ENCODE data around the gene INPP5D.

Gene INPP5D

DNA sequence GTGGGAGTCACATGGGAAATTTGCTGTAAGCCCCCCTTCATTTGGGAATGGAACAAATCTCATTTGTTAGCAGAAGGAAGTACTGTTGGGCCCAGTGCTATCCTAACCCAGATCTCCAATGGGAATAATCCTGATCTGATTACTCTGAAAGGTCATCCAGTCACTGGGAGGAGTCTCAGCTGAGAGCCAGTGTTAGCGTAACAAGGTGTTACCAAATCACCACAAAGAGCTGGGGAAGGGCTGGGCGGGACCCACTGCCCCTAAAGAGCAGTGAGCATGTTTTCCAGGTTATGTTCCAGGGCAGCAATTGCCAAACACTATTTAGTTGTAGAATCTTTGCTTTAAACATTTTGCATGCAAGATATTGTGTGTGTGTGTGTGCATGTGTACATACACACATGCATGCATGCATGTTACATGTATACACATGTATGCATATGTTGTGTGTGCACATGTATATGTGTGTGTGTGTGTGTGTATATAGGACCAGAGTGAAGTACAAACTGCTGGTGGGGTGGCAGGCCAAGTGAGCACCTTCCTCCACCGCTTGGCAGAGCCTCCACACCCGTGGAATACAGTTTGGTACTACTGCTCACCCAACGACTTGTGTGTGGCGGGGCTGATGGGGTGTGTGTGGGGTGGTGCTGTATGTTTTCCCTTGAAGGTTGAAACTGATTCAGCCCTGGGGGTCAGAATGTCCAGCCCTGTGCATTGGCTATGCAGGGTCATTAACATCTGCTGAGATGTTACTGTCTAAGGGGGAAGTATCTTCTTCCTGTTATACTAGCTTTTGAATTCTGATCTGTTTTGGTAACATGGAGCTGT is 15.2 kb downstream of the INPP5D start:
- DNase-seq (ENCODE audit: low read depth in 3 of 3, low spot score in 1 of 3): no peak

DNA sequence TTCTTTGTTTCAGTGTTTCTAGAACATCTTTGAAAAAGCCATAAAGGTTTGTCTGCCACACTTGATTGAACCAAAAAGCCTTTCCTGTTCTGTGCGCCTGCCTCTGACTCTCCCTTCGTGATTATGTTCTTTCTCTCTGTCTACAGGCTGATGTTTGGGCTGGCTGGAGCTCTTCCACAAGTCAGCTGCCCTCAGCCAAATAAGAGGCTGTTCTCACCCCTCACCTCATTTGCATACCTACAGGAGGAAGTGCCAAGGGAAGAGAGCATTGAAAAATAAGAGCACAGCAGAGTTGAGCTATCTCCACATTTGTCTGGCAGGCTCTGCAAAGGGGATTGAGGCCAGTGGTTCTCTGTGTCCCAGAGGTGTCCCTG is 15.8 kb downstream of the INPP5D start:
- DNase-seq (ENCODE audit: low read depth in 3 of 3, low spot score in 1 of 3): no peak

DNA sequence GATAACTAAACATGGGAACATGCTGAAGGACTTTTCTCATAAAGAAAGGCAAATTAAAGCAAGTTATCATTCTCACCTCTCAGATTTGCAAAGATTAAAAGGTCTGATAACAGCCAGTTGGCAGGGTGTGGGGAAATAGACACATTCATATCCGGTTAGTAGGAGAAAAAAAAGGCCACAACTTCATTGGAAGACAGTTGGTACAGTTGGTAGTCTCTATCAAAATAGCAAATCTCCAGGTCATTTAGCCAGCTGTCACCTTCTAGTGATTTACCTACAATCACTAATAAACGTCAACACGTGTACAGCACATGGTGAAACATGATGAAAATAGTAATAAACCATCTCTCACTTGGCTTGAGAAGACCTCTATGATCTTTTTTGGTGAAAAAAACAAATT is 16.6 kb downstream of the INPP5D start:
- no peak for DNase-seq (ENCODE audit: low read depth in 3 of 3, low spot score in 1 of 3)

DNA sequence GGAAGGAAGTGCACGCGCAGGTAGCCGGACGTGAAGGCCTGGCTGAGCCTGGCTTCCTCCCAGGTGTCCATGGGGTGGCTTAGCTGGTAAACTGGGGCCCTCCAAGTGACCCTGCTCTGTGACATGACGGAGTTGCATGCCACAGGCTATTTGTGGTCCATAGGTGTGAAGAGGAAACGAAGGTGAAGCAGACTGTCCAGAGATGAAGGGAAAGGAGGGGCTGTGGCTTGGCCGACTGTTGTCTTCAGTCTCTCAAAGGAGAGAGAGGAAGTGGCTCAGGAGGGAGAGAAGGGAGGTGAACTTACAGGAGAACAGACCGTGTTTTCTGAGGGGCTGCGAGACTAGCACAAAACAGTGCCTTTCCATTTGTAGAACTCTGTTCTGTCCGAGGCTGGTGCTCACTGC is 19.3 kb downstream of the INPP5D start:
- no peak for DNase-seq (ENCODE audit: low read depth in 3 of 3, low spot score in 1 of 3)

DNA sequence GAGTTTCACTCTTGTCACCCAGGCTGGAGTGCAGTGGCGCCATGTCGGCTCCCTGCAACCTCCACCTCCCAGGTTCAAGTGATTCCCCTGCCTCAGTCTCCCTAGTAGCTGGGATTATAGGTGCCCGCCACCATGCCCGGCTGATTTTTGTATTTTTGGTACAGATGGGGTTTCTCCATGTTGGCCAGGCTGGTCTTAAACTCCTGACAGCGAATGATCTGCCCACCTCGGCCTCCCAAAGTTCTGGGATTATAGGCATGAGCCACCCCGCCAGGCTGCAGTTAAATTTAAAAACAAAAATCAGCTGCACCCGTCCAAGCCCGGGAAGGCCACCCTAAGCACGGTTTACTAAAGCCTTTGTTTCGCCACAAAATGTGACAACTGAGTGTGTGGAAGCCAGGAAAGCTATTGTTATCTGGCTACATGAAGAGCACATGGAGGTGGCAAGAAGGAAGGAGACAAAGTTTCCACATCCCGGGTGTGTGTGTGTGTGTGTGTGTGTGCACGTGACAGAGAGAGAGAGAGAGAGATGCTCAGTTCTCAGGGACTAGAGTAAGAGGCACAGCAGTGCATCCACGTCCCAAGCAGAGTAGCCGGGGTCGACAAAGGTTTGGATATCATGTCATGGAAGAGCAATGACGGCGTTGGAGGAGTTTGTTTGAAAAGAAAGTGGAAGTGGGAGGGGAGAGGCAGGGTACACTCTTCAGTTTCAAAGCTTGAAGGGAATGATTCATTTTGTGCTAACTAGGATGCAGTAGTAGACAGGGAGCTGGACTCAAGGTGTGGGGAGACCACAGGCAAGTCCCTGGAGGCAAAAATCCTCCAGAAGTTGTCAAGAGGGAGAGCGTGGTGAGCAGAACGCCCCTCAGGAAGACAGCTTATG is 20.1 kb downstream of the INPP5D start:
- no peak for DNase-seq (ENCODE audit: low read depth in 3 of 3, low spot score in 1 of 3)

DNA sequence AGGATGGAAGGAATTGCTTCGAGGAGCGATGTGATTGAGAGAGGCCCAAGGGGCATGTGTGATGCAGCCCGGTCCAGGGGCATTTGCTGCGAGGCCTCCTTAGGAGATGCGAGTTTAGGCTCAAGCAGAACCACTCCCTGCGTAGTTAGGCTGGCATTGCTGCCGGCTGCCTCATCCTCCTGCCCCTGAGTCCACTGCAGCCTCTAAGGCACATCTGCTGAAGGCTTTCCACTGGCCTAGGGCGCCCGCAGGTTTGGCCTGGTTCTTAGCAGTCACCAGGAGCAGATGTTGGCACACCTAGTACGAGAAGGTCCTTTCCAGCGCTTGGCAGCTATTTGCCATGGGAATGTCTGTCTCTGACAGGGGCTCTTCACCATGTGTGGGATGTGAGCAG is 20.7 kb downstream of the INPP5D start:
- no peak for DNase-seq (ENCODE audit: low read depth in 3 of 3, low spot score in 1 of 3)

DNA sequence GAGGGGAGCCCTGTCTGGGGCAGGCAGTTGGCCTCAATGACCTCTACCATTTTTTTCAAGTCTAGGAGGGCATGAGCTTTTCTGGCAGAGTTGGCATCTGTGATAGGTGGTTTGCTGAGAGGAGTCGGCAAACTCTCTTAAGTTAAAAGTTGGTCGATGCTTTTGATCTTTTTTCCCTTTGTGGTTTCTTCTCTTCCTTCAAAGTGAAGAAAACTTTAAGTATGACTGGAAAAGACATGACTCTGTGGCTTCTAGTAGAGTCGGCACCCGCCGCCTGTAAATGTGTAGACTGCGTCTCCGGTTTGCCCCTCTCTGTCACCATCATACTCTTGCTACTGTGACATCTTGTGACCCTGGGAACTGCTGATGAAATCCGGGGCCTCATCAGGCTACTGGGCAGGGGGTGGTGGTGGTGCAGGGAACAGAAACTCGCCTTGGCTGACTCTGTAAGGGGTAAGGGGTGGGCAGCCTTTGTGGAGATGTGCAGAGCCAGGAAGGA is 21.1 kb downstream of the INPP5D start:
- no peak for DNase-seq (ENCODE audit: low read depth in 3 of 3, low spot score in 1 of 3)

DNA sequence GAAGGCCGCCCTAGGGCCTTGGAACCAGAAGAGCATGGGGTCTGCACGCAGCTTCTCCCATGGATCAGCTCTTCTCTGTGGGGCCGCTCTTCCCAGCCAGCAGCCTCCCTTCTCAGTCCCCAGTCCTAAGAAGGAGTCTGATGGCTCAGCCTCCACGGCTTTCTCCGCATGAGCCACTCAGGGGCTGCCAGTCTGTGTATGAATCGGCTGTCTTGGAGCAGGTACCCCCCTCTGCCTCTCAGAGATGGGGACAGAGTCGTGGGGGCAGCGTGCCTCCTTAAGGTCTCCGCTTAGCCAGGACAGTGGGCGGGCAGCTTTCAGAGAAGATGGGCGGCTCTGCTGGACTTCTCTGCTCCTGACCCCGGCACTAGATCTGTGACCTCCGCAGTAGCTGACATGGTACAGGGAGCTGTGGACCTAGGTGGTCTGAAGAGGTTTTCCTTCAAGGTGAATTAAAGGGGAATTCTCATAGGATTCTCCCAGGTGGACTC is 21.6 kb downstream of the INPP5D start:
- no peak for DNase-seq (ENCODE audit: low read depth in 3 of 3, low spot score in 1 of 3)

DNA sequence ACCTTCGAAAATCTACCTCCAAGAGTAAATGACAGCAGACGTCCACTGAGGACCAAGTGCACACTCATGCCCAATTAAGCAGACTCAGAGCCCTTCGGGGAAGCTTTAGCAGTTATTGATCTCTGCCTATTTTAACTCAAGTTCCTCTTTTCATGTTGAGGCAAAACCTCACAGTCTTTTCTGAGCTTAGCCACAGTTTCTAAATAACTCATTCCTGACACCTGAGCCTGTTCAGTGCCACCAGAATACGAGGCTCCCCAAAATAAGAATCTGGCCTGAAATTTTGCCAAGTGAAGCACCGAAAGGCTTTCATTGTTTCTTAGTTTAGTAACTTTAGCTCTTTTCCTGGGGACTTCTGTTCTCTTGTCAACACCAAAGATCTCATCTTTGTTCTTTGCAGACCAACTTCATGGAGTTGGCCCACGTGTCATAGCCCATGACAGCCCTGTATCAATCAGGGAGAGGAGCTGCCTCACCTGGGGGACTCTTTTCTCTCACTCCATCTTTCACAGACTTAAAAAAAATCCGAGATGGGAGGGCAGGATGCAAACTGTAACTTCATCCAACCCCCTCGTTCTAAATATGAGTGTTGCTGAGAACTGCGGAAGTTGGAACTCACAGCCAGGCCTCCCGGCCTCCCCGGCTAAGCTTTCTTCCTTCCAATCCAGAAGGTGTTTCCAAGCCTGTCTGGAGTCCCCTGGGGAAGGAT is 22.2 kb downstream of the INPP5D start:
- no peak for DNase-seq (ENCODE audit: low read depth in 3 of 3, low spot score in 1 of 3)

DNA sequence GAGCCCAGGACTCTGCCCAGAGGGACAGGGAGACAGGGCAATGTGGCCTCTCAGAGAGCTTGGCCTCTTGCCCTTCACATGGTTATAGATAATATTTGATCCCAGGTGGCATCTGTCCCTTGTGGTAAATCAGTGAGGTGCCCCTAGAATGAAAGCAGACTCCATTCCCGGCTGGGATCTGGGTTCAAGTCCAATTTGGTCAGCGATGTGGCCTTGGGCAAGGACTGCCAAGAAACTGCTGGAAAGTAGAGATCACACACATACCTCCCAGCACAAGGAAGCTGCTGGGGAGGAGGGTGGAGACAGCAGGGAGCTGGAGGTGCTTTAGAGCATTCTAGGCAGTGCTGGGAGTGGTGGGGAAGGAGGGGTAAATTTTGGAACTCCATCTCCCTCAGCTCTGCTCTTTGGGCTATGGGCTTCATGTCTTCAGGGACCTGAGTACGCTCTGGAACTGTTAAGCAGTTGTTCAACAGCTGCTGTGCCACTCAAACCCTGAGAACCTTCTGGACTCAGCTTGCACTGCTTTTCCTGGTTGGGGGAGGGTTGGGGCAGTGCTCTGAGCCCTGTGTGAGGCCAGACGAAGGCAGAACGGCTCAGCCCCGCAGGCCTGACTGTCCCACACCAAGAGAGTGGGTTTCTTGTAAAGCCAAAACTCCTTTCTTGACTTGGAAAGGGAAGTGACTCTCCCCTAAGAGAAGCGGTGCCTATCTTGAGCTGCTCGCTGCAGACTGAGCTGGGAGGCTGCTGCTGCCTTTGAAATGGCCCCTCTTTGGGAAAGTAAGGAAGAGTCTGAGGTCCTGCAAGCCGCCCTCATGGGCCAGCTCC is 23.0 kb downstream of the INPP5D start:
- no peak for DNase-seq (ENCODE audit: low read depth in 3 of 3, low spot score in 1 of 3)

DNA sequence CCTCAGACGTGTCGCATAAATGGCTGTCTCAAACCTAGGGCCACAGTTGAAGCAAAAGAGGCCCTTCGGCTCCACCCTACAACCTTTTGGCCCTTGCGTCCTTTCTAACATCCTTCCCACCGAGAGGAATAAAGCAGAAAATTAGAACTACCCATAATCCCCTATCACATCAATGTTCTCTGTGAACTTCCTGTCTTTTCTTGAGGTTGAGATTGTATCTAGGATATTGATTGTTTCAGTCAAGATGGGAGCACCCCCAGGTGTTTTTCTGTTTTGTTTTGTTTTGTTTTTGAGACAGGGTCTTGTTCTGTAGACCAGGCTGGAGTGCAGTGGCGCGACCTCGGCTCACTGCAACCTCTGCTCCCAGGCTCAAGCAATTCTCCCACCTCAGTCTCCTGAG is 23.6 kb downstream of the INPP5D start:
- no peak for DNase-seq (ENCODE audit: low read depth in 3 of 3, low spot score in 1 of 3)

DNA sequence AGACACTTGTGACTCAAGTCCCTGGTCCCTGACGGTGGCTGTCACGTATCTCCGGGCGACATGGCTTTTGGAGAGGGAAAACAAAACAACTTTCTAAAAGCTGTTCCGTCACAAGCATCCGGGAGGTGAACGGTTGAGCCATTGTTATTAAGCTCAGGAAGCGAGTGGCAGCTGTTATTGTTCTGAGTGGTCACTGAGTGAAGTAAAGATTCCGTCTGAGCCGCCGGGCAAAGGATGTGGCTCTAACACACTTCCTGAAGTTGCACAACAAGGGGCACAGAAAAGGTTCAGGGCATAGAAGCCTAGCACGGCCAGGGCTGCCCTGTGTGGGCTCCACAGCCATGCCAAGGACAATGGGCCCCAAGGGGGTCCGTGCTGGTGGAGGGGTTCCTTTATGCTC is 24.3 kb downstream of the INPP5D start:
- DNase-seq (ENCODE audit: low read depth in 3 of 3, low spot score in 1 of 3): no peak

DNA sequence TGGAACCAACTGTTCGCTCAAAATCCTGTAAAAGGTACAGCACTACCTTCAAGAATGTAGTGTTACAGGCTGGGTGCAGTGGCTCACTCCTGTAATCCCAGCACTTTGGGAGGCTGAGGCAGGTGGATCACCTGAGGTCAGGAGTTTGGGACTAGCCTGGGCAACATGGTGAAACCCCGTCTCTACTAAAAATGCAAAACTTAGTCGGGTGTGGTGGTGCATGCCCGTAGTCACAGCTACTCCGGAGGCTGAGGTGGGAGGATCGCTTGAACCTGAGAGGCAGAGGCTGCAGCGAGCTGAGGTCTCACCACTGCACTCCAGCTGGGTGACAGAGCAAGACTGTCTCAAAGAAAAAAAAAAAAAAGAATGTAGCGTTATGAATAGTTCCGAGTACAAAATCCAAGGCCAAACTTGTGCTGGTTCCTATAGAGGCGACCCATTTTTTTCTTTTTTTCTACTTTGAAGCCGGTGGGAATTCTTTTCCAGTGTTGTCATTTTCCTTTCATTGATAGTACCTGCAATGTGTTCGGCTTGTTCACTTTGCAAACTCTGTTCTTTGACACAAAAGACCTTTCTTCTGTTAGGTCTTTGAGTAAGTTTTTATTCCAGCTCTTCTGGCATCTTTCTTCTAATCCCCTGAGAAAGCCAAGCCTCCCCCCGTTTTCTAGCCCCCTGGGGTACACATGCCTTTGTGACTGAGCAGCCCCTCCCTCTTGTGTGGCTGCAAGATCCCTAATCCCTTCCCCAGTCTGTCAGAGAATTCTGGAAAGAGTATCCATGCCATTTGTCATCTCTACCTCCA is 25.1 kb downstream of the INPP5D start:
- DNase-seq (ENCODE audit: low read depth in 3 of 3, low spot score in 1 of 3): no peak

DNA sequence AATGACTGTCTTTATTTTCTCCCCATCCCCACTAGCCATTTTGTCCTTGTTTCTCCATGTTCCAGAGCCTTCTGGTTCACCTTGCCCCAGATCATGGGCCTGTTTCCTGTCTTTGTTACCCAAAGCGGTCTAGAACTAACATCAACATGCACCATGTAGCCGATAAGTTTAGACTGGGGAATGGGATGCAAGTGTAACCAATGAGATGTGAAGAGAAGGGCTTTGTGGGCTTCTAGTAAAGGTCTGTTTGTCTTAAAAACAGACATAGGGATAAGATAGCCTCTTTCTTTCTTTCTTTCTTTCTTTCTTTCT is 25.7 kb downstream of the INPP5D start:
- DNase-seq (ENCODE audit: low read depth in 3 of 3, low spot score in 1 of 3): no peak

DNA sequence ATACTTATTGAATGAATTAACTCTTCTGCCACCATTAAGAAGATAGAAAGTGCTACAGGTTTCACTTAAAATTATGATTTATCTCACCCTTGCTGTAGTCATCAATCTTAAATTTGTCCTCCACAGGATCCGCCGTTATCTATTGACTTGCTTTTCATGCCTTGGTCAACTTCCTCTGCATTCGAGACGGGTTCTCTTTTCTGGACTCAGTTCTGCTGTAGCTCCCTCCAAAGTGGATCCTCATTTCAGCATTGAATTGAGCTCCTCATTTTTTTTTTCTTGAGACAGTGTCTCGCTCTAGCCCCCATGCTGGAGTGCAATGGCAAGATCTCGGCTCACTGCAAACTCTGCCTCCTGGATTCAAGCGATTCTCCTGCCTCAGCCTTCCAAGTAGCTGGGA is 27.6 kb downstream of the INPP5D start:
- no peak for DNase-seq (ENCODE audit: low read depth in 3 of 3, low spot score in 1 of 3)

DNA sequence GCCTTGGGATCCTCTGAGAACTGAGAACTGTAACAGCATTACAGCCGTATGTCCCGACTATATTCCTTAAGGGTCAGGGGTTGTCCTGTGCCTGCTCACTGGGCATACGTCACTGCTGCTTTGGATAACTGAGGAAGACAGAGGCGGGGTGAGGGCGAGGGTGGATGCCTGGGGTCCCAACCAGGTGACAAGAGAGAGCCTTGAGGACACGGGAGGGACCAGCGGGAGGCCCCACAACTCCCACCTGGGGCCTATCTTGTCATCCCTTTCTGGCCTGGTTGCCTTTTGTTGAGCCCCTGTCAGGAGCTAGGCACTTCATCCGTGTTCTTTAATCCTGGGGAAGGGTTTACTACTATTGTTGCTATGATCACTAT is 28.8 kb downstream of the INPP5D start:
- no peak for DNase-seq (ENCODE audit: low read depth in 3 of 3, low spot score in 1 of 3)

DNA sequence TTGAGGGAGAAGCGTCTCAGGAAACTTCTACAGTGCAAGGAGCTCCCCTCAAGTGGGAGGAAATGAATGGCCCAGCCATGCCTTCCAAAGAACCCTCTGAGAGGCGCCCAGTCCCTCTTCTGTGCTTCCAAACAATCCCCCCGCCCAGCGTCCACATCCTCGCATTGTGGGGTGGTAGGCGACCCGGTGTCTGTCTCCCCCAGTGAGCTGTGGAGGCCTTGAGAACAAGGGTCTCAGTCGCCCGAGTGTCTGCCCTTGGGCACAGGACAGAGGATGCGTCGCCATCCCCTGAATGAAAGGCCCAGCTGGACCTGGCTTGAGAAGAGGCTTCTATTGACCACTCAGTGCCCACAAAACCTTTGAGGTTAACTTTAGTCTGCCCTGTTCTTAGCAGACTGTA is 29.7 kb downstream of the INPP5D start:
- DNase-seq (ENCODE audit: low read depth in 3 of 3, low spot score in 1 of 3): no peak

DNA sequence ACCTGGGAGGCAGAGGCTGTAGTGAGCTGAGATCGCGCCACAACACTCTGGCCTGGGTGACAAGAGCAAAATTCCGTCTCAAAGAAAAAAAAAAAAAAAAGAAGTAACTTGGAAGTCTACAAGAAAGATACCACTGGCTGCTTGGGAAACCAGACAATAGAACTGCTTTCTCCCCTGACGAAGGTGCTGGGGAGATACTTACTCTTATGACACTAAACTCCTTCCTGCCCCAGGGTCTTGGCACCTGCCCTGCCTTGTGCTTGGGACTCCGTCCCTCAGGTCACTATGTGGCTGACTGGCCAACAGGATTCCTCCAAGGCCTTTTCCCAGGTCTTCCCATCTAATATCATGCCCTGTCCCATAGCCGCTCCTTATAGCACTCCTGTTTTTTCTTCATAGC is 30.7 kb downstream of the INPP5D start:
- DNase-seq (ENCODE audit: low read depth in 3 of 3, low spot score in 1 of 3): no peak

DNA sequence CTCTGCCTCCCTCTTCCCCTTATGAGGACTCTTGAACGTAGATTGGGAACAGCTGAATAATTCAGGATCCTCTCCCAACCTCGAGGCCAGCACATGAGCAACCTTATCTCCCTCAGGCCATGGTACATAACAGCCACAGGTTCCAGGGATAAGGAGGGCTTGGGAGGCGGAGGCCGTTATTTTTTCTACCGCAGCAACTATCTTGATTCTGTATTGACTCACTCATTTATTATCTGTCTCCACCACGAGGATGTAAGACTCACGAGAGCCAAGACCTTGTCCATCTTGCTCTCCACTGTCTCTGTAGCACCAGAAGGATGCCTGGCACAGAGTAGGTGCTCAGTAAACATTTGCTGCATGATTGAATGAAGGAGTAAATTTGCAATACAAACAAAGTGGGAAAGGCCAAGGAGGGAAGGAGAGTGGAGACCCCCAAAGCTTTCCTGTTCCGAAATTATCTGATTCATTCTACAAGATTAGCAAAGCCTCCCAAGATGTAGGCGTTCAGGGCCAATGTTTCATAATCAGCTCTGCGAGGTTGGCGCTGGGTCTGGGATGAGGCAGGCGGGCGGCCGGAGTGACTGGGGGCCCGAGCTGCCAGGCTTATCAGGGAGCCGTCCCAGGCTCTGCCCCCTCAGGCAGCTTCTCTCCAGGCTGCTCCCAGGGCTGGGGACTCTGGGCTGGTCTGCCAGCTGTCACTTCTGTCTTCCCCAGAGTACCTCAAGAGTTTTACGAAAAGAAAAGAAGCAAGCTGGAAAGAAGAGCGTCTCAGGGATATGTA is 31.6 kb downstream of the INPP5D start:
- no peak for DNase-seq (ENCODE audit: low read depth in 3 of 3, low spot score in 1 of 3)

Data from stimulated activated CD4-positive, alpha-beta T cell treated with anti-CD3 and anti-CD28 coated beads, TNF-alpha, amount 100 ng/mL, for 1 hour (primary cell).